Measurements from ENCODE around the gene FNDC3A.
"Not testable (repeated sequence)": the region's sequence is repeated elsewhere in the genome, so short reads cannot be mapped to it uniquely, and the experiment has no call there.

FNDC3A gene

GRCh38 chr13:49125964-49126524 lies 150.3 kb downstream of the FNDC3A start:
- no peak for DNase-seq (ENCODE audit: low read depth in 2 of 3, low spot score in 1 of 3)

GRCh38 chr13:49132479-49133002 lies 156.8 kb downstream of the FNDC3A start:
- DNase-seq (ENCODE audit: low read depth in 2 of 3, low spot score in 1 of 3), result no peak

- no peak for DNase-seq (ENCODE audit: low read depth in 2 of 3, low spot score in 1 of 3)
These were observed 158.6 kb downstream of the FNDC3A start for GRCh38 chr13:49134305-49134704.

- not testable (repeated sequence) for DNase-seq (ENCODE audit: low read depth in 2 of 3, low spot score in 1 of 3)
These were observed 161.5 kb downstream of the FNDC3A start for GRCh38 chr13:49137138-49137643.

GRCh38 chr13:49140910-49141611 lies 165.3 kb downstream of the FNDC3A start:
- DNase-seq (ENCODE audit: low read depth in 2 of 3, low spot score in 1 of 3), result no peak

GRCh38 chr13:49146950-49147355 lies 171.2 kb downstream of the FNDC3A start:
- no peak for DNase-seq (ENCODE audit: low read depth in 2 of 3, low spot score in 1 of 3)

GRCh38 chr13:49148405-49148804 lies 172.7 kb downstream of the FNDC3A start:
- no peak for DNase-seq (ENCODE audit: low read depth in 2 of 3, low spot score in 1 of 3)

GRCh38 chr13:49157955-49158584 lies 182.4 kb downstream of the FNDC3A start:
- DNase-seq (ENCODE audit: low read depth in 2 of 3, low spot score in 1 of 3), result not testable (repeated sequence)

GRCh38 chr13:49163162-49163561 lies 187.4 kb downstream of the FNDC3A start:
- not testable (repeated sequence) for DNase-seq (ENCODE audit: low read depth in 2 of 3, low spot score in 1 of 3)

GRCh38 chr13:49164712-49165111 lies 189.0 kb downstream of the FNDC3A start:
- DNase-seq (ENCODE audit: low read depth in 2 of 3, low spot score in 1 of 3), result no peak

GRCh38 chr13:49165798-49166752 lies 190.4 kb downstream of the FNDC3A start:
- DNase-seq (ENCODE audit: low read depth in 2 of 3, low spot score in 1 of 3), result no peak

- no peak for DNase-seq (ENCODE audit: low read depth in 2 of 3, low spot score in 1 of 3)
These were observed 195.6 kb downstream of the FNDC3A start for GRCh38 chr13:49171359-49171758.

GRCh38 chr13:49183672-49184325 lies 208.1 kb downstream of the FNDC3A start:
- no peak for DNase-seq (ENCODE audit: low read depth in 2 of 3, low spot score in 1 of 3)

GRCh38 chr13:49184621-49185020 lies 208.9 kb downstream of the FNDC3A start:
- DNase-seq (ENCODE audit: low read depth in 2 of 3, low spot score in 1 of 3), result no peak

- peak in 1 of 3 donors; percentile 3 for DNase-seq (ENCODE audit: low read depth in 2 of 3, low spot score in 1 of 3)
These were observed 209.6 kb downstream of the FNDC3A start for GRCh38 chr13:49185264-49185663.

GRCh38 chr13:49190901-49191300 lies 215.2 kb downstream of the FNDC3A start:
- DNase-seq (ENCODE audit: low read depth in 2 of 3, low spot score in 1 of 3), result no peak

GRCh38 chr13:49206641-49207040 lies 230.9 kb downstream of the FNDC3A start:
- DNase-seq (ENCODE audit: low read depth in 2 of 3, low spot score in 1 of 3), result no peak

GRCh38 chr13:49208619-49209018 lies 232.9 kb downstream of the FNDC3A start:
- no peak for DNase-seq (ENCODE audit: low read depth in 2 of 3, low spot score in 1 of 3)

- no peak for DNase-seq (ENCODE audit: low read depth in 2 of 3, low spot score in 1 of 3)
These were observed 234.4 kb downstream of the FNDC3A start for GRCh38 chr13:49210114-49210513.

GRCh38 chr13:49210669-49211068 lies 235.0 kb downstream of the FNDC3A start:
- no peak for DNase-seq (ENCODE audit: low read depth in 2 of 3, low spot score in 1 of 3)

Measured in stimulated activated CD4-positive, alpha-beta T cell treated with anti-CD3 and anti-CD28 coated beads, Interleukin-12 subunit alpha, Interleukin-12 subunit beta, amount 100 ng/mL, for 48 hours (primary cell).